Fibroblast of the conjunctiva (primary cell): ENCODE data around the gene IL20.
A peak's percentile ranks its signal among the peaks of the same experiment; 100 is the strongest.

Source experiments
- DNase-seq: peaks from one replicate; pipeline ENCODE4 v3.0.0-alpha.2; 2010; ENCODE audit warnings: low read depth

IL20 gene, protein sequence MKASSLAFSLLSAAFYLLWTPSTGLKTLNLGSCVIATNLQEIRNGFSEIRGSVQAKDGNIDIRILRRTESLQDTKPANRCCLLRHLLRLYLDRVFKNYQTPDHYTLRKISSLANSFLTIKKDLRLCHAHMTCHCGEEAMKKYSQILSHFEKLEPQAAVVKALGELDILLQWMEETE

DNA sequence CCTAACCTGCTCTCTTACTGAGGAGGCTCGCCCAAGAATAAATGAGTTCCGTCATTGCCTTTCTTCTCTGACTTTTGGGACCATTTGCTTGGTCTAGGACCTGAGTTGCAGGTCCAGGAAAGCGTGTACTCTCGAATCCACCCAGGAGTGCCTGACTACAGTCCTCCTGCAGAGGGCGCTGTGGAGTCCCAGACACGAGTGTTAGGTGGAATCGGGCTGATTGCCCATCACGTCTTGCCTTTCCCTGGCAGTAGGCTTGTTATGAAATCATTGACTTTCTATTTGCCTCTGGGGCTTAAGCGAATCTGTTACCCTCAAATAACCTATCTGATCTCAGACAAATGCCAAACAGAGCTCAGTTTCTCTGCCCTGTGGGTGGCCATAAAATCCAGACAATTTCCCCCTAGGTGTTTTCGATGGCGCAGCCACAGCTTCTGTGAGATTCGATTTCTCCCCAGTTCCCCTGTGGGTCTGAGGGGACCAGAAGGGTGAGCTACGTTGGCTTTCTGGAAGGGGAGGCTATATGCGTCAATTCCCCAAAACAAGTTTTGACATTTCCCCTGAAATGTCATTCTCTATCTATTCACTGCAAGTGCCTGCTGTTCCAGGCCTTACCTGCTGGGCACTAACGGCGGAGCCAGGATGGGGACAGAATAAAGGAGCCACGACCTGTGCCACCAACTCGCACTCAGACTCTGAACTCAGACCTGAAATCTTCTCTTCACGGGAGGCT, at the start of gene IL20:
IL20 (plus strand) TSS at position 685 of the 733 bp plus-strand sequence. CDS start 230 bp downstream, outside the sequence.
- peak; percentile 88 for DNase-seq

DNA sequence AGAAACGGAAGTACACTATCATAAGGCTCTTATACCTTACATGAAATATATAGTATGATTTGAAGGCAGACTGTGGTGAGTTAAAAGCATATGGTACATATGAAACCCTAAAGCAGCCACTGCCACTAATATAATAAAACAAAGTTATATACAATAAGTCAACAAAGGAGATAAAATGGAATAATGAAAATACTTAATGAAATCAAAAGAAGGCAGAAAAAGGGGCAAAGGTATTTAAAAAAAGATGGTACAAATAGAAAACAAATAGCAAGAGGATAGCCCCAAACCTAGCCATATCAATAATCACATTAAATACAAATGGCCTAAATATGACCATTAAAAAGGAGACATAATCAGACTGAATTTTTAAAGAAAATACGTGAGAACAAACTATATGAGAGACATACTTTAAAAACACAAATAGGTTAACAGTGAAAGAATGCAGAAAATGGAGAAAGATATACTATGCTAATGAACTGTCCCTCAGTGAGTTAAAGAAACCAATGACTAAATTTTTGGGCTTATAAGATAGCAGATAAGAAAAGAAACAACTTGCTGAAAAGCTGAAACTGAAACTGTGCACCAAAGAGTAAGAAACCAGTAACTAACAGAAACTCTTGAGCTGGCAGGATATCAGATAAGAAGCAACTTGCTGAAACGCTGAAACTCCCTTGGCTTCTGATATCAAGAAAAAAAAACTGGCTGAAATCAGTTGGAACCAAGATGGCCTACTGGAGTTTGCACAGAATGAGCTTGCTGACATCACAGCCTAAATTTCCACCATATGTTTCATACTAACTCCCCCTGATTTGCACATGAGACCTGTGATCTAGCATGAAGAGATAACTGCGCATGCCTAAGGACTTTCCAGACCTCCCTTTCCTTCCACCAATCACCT, 48.8 kb upstream of the IL20 start:
- DNase-seq, result peak; percentile 14

DNA sequence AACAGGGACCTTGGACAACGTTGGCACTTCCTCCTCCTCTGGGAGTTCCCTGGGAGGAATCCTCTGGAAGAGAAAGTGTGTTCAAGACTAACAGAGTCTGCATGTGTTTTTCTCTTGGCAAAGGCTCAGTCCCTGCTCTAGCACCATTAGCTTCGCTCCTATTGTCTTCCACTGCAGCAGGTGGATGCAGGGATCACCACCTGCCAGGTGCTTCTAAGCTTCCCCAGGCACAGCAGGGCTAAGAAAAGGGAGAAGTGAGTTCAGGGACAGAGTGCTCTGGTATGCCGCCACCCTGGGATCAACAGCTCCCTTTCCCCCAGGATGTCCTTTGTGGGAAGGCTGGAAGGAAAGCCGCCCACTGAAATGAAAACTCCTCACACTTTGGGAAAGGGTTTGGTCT, 43.9 kb upstream of the IL20 start:
- DNase-seq, result no peak

DNA sequence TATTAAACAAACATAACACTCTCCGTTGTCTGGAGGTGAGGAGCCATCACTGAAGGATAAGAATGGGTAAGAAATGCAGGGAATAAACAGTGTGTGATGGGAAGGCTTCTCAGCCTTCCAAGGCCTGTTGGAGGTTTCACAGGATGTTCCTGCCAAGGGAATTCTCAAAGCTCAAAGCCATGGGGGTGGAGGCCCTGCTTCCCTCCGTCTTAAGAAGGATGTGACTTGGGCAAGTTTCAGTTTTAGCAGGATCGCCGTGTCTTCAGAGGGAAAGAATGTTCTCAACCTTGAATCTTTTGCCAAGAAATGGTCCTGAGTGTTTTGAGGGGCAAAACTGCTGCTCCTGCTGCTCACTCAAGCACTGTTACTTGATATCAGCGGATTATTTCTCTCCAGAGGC, 41.7 kb upstream of the IL20 start:
- DNase-seq, result no peak

DNA sequence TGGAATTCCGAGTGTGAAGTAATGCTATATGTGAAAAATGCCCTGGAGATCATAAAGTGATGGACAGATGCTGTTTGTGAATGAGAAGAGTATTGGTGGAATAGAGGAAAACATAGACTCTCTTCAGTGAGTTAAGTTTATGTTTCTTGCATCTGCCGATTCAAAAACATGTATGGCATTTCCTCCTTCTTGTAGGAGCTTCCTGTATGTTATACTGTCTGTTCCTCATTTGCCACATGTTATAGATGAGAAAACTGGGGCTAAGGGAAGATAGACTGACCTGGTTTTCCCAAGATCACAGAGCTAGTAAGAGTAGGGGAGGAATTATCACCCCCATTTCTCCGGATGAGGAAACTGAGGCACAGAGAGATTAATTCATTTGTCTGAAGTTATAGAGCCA, 41.1 kb upstream of the IL20 start:
- no peak for DNase-seq

DNA sequence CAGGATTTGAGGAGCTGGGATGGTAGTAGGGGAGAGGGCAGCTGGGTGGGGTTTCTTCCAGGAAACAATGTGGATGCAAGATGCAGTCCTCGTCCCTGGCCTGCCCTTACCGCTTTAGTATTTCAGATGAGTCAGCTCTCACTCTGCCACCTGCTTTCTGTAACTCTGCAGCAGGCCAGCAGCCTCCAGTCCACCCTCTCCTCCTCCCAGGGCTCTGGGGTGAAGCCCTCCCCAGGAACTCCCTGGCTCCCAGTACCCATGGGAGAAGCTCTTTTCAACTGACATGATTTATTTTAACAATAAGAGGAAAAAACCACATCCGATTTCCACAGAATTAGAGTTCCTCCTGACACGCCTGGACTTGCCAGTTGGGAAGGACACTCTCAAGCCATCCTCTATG, 39.0 kb upstream of the IL20 start:
- no peak for DNase-seq

DNA sequence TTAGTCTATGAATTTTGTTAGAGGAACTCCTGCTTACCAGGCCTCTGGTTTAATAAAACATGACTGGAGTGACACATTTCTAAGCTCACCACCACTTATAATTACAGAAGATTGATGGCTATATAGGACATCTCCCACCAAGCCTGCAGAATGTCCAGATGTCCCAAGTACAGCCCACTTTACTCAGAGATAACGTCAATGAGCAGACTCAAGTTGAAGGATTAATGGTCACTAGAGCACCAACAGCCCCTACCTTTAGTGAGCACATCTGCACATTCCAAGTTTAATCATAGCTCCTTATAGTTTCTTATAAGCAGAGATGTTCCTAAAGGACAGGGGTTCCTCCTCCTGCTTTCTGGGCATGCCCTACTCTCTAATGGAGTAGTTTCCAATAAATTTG, 37.4 kb upstream of the IL20 start:
- no peak for DNase-seq

DNA sequence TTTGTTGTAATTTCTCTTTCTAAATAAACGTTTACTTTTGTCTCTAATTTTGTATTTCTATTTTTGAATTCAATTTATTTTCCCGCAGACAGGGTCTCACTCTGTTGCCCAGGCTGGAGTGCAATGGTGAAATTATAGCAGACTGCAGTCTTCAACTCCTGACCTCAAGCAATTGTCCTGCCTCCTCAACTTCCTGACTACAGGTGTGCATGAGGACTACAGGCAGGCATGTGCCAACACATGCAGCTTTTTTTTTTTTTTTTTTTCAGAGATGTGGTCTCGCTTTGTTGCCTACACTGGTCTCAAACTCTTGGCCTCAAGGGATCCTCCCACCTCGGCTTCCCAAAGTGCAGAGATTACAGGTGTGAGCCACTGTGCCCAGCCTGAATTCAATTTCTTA, 36.7 kb upstream of the IL20 start:
- no peak for DNase-seq

DNA sequence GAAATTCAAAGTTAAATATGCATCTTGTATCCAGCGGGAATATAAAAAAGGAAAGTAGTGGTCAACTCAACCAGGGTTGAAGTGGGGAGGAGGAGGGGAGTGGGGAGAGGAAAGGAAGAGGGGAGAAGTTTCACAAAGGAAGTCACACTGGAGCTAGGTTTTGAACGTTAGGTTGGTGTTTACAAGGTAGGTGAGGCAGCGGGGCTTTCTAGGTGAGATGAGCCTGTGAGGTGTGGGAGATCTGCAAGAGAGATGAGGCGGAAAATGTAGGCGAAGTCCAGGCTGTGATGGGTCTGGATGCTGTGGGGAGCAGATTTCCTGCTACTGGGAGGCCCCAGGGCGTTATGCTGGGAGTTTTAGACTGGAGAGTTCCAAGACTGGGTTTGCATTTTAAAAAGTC, 36.1 kb upstream of the IL20 start:
- DNase-seq, result no peak

DNA sequence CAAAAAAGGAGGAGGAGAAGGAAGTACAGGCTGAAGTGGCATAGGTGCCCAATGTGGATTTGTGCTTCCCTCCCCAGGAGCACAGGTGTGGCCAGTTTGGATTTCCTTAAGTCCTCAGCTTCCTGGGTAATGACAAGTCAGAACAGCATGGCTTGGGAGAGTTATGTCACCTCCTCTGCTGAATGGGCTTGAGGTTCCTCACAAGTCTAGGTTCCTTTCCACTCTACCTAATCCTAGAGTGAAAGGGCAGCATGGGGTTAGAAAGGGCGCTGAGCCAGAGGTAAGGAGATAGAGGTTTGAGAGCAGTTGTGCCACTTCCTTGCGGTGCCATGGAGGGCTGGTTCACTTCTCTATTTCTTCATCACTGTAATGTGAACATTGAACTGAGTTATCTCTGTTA, 35.5 kb upstream of the IL20 start:
- DNase-seq, result no peak

DNA sequence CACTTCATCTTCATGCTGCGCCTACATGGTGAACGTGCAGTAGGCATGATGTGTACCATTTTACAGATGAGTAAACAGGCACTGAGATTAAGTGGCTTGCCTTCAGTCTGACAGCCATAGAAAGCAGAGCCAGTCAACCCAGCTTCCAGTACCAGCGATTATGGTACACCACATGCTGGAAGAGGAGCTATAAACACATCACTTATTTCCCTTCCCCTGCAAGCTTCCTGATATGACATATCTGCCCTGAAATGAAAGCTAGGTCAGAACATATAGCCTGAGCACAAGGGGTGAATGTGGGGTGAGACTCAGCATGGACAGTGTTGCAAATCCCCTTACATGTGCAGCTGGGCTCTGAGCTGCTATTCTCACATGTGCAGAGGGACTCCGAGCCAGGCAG, 33.8 kb upstream of the IL20 start:
- DNase-seq, result no peak

DNA sequence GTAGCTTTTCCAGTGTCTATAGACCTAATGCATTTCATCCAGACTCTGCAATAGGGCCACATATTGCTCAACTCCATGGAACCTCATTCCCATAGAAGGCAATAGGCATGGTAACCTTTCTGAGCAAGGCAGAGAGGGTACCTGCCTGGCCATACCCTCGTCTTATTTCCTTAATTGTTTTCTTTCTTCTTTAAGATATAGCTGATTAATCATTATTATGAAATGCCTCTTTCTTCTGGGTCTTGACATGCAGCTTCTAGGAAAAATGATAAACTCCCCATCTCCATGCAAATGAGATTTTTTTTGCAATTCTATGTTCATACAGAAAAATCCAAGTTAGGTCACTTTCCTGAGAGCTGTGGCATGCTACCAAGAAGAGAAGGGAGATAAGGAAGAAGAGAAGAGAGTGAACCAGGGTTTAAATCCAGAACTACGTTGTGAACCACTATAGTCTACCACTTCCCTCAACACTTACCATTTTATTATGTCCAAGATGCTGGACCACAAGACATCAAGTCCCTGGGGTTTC, 33.0 kb upstream of the IL20 start:
- DNase-seq, result no peak

DNA sequence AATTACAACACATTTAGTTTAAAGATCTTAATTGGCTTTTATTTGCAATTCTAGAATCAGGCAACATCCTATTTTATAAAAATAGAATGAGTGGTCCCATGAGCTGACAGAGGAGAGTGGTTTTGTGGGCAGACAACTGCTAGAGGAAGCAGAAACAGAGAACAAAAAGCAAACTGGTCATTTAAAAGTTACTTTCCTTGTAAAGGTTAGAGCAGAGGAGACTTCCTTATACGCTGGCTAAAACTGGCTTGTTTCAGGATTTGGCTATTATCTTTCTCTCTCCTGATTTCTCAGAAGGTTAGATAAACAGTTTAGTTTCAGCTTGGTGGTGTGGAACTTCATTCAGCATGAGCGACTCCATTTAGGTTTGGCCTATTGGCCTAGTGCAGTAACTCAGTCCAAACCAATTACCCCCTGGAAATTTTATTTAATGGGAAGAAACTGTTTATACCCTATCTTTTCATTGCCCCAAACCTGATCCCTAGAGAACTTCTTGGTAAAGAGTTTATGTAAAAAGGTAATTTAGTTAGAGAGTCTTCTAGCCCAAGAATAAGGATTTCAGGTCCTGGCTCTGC, 32.2 kb upstream of the IL20 start:
- no peak for DNase-seq

DNA sequence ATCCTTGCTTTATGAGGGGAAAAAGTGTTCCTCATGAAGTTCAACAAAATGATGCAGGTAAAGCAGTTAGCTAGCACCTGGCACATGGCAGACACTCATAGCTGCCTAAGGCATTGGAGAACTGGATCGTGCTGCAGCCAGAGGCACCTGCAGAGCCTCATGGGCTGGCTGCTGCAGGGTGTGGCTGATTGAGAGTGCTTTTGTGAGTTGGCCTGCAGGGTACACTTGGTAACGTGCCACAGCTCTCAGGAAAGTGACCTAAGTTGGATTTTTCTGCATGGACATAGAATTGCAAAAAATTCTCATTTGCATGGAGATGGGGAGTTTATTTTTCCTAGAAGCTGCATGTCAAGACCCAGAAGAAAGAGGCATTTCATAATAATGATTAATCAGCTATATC, 31.6 kb upstream of the IL20 start:
- no peak for DNase-seq

DNA sequence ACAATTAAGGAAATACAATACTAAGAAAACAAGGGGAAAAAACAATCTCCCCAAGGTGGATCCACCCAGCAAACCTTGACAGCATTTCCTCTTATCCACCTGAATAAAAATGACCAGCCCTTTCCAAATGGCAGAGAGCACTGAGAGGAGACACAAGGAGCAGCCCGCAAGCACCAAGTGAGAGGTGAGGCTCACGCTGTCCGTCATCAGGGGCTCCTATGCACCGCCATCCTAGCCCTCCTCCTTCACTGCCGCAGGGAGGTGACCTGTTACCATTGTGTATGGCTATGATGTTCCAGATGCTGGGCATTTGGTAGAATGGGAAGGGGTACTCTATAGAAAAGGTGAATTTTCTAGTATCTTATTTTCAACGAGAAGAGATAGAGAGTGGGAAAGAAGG, 31.2 kb upstream of the IL20 start:
- DNase-seq, result no peak

DNA sequence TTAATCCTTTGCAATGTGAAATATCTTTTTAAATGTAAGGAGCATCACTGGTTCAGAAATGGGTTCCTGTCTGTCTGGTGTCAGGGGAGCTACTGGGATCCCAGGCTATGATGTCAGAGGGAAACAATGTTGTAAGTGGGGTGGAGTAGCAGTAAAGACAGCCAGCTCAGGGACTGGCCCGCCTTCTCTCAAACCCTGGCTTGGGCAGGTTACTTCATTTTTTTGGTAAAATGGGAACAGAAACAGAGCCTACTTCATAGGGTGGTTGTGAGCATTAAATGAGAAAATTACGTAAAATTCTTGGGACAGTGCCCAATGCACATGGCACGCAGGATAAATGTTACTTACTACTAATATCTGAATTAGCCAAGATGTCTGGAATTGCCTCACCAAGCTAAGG, 30.7 kb upstream of the IL20 start:
- DNase-seq, result no peak

DNA sequence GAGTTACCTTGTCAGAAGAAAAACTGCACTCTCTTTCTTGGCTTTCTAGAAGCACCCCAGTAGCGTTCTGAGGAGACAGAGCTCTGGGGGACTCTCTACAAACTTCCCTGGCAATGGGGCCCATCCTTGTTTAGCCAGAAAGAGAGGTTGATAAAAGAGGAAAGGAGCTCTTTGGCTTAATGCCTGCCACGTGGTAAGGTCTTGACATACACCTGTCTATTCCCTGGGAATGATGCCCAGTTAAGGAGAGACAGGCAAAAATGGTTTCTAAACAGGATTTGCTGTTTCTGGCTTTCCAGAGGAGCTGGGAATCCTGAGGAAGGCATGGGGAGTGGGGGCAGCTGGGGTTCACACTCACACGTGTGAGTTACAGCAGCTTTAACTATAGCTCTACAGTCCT, 30.2 kb upstream of the IL20 start:
- DNase-seq, result no peak

DNA sequence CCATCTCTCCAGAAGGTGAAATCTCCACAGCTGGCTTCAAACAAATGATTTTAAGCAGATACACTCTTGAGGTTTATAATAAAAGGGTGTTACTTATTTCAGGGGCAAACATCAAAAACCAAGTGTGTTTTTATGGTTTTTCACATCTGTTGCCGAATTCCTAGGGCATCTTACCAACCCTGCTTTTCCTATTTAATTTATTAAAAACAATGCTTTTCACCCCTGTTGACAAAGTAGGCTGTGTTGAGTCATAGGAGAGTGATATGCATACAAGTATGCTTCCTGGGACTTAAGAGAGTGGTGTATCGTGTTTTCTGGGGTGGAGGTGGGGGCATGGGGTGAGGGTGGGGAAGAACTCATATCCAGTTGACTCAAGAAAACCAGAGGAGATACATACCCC, 29.3 kb upstream of the IL20 start:
- DNase-seq, result no peak

DNA sequence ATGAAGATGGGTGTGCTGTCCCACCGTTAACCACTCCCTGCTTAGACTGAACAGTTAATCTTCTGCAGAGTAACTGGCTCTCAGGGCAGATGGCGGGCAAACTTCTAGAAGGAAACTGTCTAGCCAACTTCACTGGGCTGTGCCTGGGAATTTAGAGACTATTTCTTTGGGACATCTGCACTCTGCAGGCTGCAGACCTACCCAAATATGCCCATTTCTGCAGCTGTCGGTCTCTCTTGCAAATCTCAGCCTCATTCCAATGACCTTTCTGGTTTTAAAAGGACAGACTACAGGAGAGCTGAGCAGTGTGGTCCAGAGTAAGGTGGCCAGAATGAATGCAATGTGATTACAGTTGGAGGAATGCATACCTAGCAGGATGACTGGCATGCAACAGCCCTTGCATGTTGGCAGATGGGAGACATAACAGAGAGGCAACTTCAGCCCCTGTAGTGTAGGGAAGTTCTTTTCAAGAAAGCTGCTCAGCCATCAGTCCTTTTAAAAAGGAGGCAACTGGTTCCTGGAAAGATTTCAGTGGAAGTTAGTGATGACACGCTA, 26.3 kb upstream of the IL20 start:
- DNase-seq, result no peak

DNA sequence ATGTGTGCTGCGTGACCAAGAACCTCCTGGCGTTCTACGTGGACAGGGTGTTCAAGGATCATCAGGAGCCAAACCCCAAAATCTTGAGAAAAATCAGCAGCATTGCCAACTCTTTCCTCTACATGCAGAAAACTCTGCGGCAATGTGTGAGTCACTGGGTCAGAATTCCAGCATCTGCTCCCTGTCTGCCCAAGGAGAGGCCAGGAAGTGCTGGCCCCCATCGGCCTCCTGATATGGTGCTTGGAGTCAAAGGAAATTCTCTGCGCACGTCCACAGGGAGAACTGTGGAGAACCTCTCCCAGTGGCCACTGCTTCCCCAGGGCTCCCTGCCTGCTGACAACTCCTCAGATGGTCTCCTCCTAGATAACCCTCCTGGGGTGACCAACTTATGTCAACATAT, 25.6 kb upstream of the IL20 start:
- DNase-seq, result no peak

DNA sequence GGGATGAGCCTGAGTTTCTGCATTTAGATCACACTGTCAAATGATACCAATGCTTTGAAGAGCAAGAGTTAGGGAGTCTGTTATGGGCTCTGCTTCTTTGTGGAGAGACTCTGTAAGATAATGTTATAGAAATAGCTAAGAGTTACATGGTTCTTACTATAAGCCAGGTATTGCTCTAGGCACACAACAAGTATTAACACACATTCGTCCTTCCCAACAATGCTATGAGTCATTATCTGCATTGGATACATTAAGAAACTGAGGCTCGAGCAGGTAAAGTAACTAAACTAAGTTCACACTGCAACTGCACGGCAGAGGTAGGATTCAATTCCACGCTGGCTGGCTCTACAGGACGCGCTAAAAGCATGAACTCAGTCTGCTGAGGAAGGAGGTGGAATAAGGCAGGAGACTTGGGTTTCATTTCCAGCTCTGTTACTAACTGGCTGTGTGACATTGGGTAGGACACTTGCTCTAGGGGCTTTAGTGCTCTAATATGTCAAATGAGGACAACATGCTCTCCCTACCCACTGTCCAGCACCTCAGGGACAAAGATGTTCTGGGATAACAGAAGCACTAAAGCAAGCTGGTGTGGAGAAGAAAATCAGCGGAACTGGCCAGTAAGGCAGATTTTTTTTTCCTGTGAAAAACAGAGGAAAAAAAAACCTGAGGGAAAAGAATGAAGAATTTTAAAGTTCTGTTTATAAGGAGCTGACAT, 23.7 kb upstream of the IL20 start:
- no peak for DNase-seq

DNA sequence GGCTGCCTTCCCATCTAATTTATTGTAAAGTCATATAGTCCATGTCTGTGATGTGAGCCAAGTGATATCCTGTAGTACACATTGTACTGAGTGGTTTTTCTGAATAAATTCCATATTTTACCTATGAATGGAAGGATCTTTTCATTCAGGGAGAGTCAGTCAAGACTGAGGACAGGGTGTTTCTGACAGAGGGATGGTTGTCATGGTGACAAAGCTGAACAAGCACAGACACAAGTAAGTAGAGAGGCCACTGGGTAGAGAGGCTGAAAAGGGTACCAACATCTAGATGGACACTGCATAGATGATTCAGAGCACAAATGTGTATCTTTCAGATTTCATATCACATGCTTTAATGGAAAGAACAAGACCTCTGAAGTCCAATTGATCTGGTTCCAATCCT, 22.6 kb upstream of the IL20 start:
- DNase-seq, result no peak
